Measurements from ENCODE around the gene HECTD4.

GRCh38 chr12:112314981-112315380 is 67.2 kb downstream of the HECTD4 start:
- TF ChIP-seq CTCF (conservative IDR thresholded peaks at IDR 0.05; ENCODE audit: low read depth, low read length) (no peak), EZH2 (IDR thresholded peaks at IDR 0.05; ENCODE audit: low read length, unreplicated experiment) (no peak), EZH2phosphoT487 (IDR thresholded peaks at IDR 0.05; ENCODE audit: borderline replicate concordance, low read length) (no peak)

All from PC-3 (cell line).